Nephron (organoid): ENCODE results near the gene GALNT9.
"Not testable (repeated sequence)": the region's sequence is repeated elsewhere in the genome, so short reads cannot be mapped to it uniquely, and the experiment has no call there.

Experiments
- H3K27ac Mint-ChIP-seq, 3 experiments: 2 replicates each; pipeline ENCODE4 v1.8.0; 2020; ENCODE audit warnings: mixed read lengths in 3 of 3, mild to moderate bottlenecking in 2 of 3, moderate library complexity in 1 of 3
- H3K27me3 Mint-ChIP-seq: 2 replicates; pipeline ENCODE4 v1.8.0; 2021; ENCODE audit warnings: low read depth, mild to moderate bottlenecking, moderate library complexity, mixed read lengths
- H3K36me3 Mint-ChIP-seq: 2 replicates; pipeline ENCODE4 v1.8.0; 2020; ENCODE audit warnings: low read depth, mixed read lengths
- H3K4me1 Mint-ChIP-seq: 2 replicates; pipeline ENCODE4 v1.8.0; 2020; ENCODE audit warnings: mixed read lengths
- H3K4me3 Mint-ChIP-seq, 3 experiments: 2 replicates each; pipeline ENCODE4 v1.8.0; 2020; ENCODE audit warnings: mild to moderate bottlenecking in 3 of 3, mixed read lengths in 3 of 3, moderate library complexity in 2 of 3
- H3K9me3 Mint-ChIP-seq: 2 replicates; pipeline ENCODE4 v1.8.0; 2020; ENCODE audit warnings: mixed read lengths
- TF ChIP-seq, protein P1 (sequence below), 3 experiments: fragments of 200-600 bp; sonication (generic); IDR thresholded peaks; one replicate each; pipeline ENCODE4 v1.5.0; 2021; ENCODE audit warnings: antibody characterized with exemption in 3 of 3; ENCODE audit not compliant: unreplicated experiment in 3 of 3

Gene GALNT9

GRCh38 chr12:132300789-132301722 lies 28.3 kb downstream of the GALNT9 start:
- Mint-ChIP-seq H3K4me3 (no peak overlapping the region), H3K9me3 (no peaks in the 10 kb centered on the region), H3K27ac (no peak overlapping the region), H3K27me3 (peaks cover 23% of the 10 kb centered on the region), H3K4me1 (no peaks in the 10 kb centered on the region), H3K36me3 (no peaks in the 10 kb centered on the region)
- TF ChIP-seq, protein P1, sequence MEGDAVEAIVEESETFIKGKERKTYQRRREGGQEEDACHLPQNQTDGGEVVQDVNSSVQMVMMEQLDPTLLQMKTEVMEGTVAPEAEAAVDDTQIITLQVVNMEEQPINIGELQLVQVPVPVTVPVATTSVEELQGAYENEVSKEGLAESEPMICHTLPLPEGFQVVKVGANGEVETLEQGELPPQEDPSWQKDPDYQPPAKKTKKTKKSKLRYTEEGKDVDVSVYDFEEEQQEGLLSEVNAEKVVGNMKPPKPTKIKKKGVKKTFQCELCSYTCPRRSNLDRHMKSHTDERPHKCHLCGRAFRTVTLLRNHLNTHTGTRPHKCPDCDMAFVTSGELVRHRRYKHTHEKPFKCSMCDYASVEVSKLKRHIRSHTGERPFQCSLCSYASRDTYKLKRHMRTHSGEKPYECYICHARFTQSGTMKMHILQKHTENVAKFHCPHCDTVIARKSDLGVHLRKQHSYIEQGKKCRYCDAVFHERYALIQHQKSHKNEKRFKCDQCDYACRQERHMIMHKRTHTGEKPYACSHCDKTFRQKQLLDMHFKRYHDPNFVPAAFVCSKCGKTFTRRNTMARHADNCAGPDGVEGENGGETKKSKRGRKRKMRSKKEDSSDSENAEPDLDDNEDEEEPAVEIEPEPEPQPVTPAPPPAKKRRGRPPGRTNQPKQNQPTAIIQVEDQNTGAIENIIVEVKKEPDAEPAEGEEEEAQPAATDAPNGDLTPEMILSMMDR (IDR thresholded peaks at IDR 0.05; ENCODE audit: unreplicated experiment in 3 of 3): no peak

GRCh38 chr12:132296063-132296462 lies 33.3 kb downstream of the GALNT9 start:
- H3K27ac Mint-ChIP-seq: no peak overlapping the region
- peaks cover 36% of the 10 kb centered on the region for H3K27me3 Mint-ChIP-seq
- no peaks in the 10 kb centered on the region for H3K36me3 Mint-ChIP-seq
- H3K9me3 Mint-ChIP-seq: no peaks in the 10 kb centered on the region
- H3K4me3 Mint-ChIP-seq: no peak overlapping the region
- H3K4me1 Mint-ChIP-seq: peaks cover 7% of the 10 kb centered on the region
- TF ChIP-seq, protein P1 (IDR thresholded peaks at IDR 0.05; ENCODE audit: unreplicated experiment in 3 of 3): no peak

- not testable (repeated sequence) for H3K4me1 Mint-ChIP-seq, H3K36me3 Mint-ChIP-seq, H3K27ac Mint-ChIP-seq, H3K9me3 Mint-ChIP-seq, H3K4me3 Mint-ChIP-seq
- peaks cover 31% of the 10 kb centered on the region for H3K27me3 Mint-ChIP-seq
These were observed 33.8 kb downstream of the GALNT9 start for GRCh38 chr12:132295561-132295960.

DNA sequence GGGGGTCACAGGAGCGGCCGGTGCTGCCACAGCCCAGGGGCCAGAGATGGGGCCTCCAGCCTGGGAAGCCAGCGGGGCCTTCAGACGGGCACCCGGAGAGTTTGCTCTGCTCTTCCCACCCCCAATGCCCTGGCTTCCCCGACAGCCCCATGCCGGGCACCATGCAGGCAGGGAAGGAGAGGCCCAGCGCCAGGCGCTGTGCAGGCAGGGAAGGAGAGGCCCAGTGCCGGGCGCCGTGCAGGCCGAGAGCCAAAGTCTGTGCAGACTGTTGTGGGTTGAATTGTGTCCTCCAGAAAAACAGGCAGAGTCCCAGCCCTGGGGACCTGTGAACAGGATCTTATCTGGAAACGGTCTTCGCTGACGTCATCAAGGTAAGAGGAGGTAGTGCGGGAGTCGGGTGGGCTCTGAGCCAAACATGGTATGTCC lies 34.3 kb downstream of the GALNT9 start:
- TF ChIP-seq, protein P1 (IDR thresholded peaks at IDR 0.05; ENCODE audit: unreplicated experiment in 3 of 3): no peak
- Mint-ChIP-seq H3K4me3 (no peak overlapping the region), H3K27me3 (peaks cover 30% of the 10 kb centered on the region), H3K36me3 (no peaks in the 10 kb centered on the region), H3K4me1 (peaks cover 7% of the 10 kb centered on the region), H3K27ac (no peak overlapping the region), H3K9me3 (no peaks in the 10 kb centered on the region)

DNA sequence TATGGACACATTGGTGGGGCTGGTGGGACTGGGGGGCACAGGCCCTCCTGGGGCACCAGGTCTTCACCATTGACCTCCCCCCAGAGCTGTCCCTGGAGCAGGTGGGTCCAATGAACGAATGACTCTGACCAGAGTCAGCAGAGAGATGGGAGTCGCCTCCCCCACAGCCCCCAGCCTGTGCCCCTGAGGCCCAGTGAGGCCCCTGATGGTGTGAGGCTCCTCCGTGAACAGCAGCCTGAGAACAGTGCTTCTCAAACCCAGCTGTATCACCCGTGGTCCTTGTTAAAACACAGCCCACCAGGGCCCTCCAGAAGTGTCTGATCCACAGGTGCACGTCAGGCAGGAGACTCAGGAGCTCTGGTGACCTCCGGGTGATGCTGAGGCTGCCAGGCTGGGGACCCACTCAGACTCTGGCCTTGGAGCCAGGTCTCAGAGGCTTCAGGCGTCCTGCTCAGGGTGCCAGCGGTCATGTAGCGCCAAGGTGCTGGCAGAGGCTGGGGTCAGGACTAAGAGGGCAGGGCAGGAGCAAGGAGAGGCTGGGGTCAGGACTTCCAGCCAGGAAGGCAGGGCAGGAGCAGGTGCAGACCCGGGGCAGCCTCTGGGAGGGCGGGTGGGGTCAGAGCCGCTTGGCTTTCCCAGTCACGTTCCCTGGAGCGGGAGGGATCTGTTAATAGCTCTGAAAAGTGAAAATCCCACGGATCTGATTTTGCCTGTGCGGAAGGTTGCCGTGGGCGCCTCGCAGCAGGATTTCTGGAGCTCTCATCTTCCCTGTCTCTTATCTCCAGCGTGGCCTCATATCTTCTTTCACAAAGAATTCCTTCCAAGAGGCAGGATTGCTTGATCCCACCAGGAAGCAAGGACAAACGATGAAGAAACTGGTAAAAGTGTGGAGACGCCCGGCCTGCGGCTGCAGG lies 35.0 kb downstream of the GALNT9 start:
- TF ChIP-seq, protein P1 (IDR thresholded peaks at IDR 0.05; ENCODE audit: unreplicated experiment in 3 of 3): no peak
- Mint-ChIP-seq H3K27ac (no peak overlapping the region), H3K4me3 (no peak overlapping the region), H3K36me3 (no peaks in the 10 kb centered on the region), H3K9me3 (no peaks in the 10 kb centered on the region), H3K4me1 (peaks cover 12% of the 10 kb centered on the region), H3K27me3 (peaks cover 32% of the 10 kb centered on the region)
